GM19351 (cell line): ENCODE data around the gene COQ8B.

Experiments
- ATAC-seq: cut with Tn5 transposase; IDR thresholded peaks from one replicate; pipeline ENCODE4 v1.9.1; 2021; ENCODE audit warnings: mild to moderate bottlenecking, moderate library complexity; ENCODE audit not compliant: unreplicated experiment

The COQ8B gene

DNA sequence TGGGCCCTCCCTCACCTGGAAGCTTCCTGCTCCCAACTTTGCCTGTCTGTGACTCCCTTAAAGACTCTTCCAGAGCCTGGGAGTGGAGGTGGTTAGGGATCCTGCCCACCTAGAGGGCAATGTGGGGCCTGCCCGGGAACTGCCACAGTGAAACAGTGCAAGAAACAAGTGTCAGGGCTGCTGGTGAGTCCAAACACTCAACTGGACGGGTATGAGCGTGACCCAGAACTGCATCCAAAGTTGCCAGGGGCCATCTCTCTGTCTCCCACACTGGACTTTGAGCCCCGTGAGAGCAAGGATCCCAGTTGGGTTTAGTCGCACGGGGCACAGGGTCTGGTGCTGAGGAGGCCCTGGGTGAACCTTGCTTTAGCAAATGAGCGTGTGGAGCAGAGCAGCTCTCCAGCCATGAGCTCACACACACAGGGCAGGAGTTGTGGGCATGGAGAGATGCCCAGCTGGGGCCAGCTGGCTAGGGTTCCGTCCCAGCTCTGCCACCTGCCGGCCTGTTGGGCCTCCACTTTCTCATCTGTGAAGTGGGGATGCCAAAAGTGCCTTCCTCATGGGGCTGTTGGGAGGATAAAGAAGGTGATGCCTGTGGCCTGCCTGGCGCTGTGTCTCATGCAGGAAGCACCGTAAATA lies 23.4 kb downstream of the COQ8B start:
- ATAC-seq: no peak

DNA sequence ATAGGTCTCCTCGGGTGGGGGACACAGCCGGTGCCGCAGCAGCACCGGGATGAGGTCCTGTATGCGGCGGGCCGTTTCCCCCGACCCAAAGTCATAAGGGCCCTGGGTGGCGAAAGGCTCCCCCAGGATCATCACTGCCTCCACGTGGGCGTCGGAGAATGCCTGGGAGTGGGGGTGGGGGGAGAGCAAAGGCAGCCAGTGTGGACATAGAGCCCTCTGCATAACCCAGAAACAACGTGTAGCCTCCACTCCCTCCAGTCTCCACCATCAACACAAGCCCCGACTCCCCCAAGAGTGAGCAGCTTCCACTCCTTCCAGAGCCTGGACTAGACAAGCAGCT lies 24.5 kb downstream of the COQ8B start:
- ATAC-seq: no peak

- no peak for ATAC-seq
Measured at GRCh38 chr19:40691421-40692211, 25.1 kb downstream of the COQ8B start.

GRCh38 chr19:40690693-40691420 lies 25.8 kb downstream of the COQ8B start:
- ATAC-seq: peak; percentile 58

- peak; percentile 11 for ATAC-seq
Measured at GRCh38 chr19:40690050-40690692, 26.5 kb downstream of the COQ8B start, which contains the start of gene NUMBL. TSS of gene NUMBL (minus strand) at chr19:40690651. CDS start at chr19:40690483, 168 bp downstream.

DNA sequence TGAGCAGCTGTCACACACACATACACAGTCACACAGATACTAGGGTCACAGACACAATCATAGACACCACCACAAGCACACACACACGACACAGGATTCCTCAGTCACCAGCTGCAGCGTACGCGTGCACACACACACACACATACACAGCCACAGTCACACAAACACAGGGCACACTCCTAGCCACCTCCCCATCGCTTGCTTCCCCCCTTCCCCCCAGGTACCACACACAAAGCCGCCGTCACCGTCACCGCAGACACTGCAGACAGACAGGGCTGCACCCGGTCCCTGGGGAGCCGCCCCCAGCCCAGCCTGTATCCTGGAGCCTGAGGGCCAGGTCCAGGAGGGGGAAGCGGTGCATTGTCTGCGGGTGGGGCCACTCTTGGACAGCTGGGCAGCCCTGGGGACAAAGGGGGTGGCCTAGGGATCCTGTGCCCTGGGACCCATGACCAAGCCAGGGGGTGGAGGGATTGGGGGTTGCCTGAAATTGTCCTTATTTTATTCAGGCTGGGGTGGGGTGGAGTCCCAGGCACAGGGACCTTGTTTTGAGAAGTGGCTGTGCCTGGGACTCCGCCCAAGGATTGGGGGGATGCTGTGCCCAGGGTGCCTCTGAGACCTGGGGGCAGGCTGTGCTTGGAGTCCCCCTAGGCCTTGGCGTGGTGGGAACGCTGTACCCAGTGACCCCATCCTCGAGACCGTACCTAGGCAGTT lies 27.2 kb downstream of the COQ8B start:
- no peak for ATAC-seq

GRCh38 chr19:40688987-40689338 lies 27.7 kb downstream of the COQ8B start:
- ATAC-seq: no peak

DNA sequence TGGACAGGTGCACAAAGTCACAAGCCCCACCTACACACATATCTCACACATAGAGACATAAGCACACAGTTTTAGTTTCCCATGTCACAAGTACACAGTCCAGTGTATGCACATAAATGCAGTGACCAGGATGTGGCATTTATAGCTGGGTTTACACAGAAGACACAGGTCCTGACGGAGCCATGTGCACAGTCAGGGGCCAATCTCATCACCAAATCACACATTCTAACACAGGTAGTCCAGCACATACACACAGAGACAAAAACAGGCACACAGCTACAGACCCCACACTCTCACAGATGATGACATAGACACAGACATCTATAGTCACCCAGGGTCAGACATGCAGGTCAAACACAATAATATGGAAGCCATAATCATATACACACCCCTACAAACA lies 28.4 kb downstream of the COQ8B start:
- ATAC-seq: no peak

DNA sequence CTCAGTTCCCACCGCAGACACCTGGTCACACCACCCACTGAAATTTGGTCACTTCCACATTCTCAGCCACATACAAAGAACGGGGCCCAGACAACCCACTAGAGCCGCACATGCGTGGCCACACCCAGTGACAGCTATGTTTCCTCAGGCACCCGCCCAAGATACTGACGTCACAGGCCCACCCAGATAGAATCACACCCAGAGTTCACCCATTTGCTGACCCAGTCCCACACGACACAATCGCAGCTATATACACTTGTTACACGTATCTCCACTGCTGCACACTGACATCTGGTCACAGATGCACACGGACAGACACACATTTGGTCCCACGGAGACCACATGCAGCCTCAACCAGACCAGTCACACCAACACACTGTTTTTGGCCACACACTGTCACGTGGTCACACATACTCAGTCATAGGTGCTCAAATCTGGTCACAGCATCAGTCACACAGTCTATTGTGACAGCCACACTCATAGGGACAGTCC lies 29.1 kb downstream of the COQ8B start:
- peak; percentile 53 for ATAC-seq

DNA sequence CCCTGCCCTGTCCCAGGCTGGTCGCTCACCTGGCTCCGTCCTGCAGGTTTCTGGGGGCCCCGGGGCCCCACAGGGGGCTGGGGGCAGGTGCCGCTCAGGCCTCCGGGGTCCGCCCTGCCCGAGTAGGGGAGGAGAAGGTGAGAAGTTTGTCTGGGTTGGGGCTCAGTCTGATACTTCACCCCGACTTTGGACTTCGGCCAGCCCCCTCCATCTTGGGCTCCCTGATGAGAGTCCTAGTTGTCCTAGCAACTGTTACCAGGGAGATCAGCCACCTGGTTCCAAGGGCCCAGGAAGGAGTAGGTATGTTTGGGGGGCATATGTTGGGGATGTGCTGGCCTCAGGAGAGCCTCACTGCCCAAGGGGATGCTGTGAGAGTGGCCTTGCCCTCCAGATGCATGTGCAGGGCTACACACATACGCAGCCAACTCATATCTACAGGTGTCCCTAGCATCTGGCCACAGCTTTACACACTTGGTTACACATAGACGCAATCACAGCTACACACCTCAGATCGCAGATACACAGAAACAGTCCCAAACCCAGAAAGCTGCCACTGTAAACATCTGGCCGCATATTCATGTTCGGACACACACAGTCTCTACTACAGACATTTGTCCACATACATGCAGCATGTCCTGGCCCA lies 29.7 kb downstream of the COQ8B start:
- ATAC-seq: no peak

GRCh38 chr19:40685563-40685962 lies 31.1 kb downstream of the COQ8B start:
- ATAC-seq: no peak

- no peak for ATAC-seq
Measured at GRCh38 chr19:40685016-40685526, 31.6 kb downstream of the COQ8B start.

DNA sequence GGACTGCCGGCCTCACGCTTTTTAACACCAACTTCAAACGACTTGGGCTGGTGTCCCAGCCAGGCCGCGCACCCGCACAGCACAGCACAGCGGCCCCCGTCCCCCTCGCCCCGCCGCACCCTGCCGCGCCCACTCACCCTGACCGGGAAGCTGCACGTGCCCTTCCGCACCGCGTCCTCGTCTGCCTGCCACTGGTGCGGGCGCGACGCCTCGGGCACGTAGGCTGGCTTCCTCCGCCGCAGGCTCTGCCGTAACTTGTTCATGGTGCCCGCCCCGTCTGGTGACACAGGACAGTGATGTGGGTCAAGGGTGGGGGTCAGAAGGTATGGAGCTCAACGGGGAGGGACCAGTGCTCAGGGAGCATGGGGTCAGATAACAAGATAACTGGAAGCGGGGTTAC lies 32.4 kb downstream of the COQ8B start:
- ATAC-seq: no peak

DNA sequence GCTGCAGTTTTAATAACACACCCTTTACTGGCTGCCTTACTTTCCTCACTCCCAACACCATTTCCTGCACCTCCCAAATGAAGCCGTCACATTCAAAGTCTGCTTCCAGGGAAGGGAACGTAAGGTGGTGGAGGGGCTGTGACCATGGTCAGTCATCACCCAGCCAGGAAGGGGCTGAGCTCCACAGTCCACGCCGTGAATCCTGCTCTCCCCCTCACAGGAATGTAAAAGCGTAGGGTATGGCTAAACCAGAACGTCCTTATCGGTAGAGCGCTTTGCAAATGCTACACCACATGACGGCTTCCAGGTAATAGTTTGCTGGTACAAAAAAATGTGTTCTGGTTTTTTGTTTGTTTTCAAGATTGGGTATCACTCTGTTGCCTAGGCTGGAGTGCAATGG lies 33.2 kb downstream of the COQ8B start:
- no peak for ATAC-seq

GRCh38 chr19:40682431-40682964 lies 34.2 kb downstream of the COQ8B start:
- ATAC-seq: no peak

DNA sequence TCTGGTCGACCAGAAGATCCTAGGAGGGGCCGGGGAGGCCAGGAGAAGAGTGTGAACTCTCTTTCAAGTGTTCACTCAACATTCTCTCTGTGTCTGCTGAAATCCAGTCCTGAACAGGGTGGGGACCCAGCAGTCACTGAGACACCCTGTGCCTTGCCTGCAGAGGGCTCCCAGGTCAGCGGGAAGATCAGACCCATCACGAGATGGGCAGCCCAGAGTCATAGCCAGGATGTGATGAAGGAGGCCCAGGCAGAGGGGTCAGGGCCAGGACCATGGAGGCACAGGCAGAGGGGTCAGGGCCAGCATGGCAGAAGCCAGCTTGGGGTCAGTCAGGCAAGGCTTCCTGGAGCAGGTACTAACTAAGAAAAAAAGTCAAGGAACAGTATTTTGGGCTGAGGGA lies 35.6 kb downstream of the COQ8B start:
- ATAC-seq: no peak

- no peak for ATAC-seq
Measured at GRCh38 chr19:40677156-40677555, 39.5 kb downstream of the COQ8B start.

DNA sequence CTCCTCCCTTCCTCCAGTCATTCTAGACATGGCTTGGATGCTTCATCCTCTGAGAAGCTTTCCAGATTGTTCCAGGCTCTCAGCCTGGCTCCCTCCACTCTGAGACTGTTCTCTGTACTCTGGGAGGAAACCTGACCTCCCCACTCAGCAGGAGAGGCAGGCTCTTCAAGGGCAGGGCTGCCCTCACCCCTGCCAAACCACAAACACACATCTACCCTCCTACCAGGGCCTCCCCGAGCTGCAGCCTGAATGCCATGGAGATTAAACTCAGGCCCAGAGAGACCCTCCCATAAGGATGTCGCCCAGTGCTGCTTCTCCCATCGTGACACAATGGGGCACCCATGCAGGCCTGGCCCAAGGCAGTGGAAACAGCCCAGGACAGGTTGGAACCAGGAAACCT lies 42.4 kb downstream of the COQ8B start:
- ATAC-seq: no peak

GRCh38 chr19:40673397-40673796 lies 43.3 kb downstream of the COQ8B start:
- ATAC-seq: no peak
